Tibial artery (tissue), 4 donors: ENCODE measurements around the gene HRH3.

ENCODE experiments used
- DNase-seq, 2 donors: peaks; one replicate each; pipeline ENCODE4 v3.0.0-alpha.2; 2019
- H3K27ac ChIP-seq, 2 donors: fragments of 200-600 bp; sonication (generic) in 1 of 2; 1 replicate in 1 of 2; 2 replicates in 1 of 2; pipeline ENCODE4 v1.5.1; 2018 to 2019; ENCODE audit warnings: mild to moderate bottlenecking in 1 of 2
- H3K27me3 ChIP-seq, 2 donors: fragments of 200-600 bp; sonication (generic) in 1 of 2; one replicate each; pipeline versions ENCODE4 v1.5.1 to v1.6.0; 2016 to 2019
- H3K36me3 ChIP-seq, 3 donors: fragments of 200-600 bp; sonication (generic) in 2 of 3; one replicate each; pipeline ENCODE4 v1.5.1; 2016 to 2019; ENCODE audit warnings: mild to moderate bottlenecking in 2 of 3
- H3K4me1 ChIP-seq, 4 donors: fragments of 200-600 bp; sonication (generic) in 2 of 4; 1 replicate in 3 of 4; 2 replicates in 1 of 4; pipeline ENCODE4 v1.5.1; 2016 to 2019
- H3K4me3 ChIP-seq, 2 donors: fragments of 200-600 bp; sonication (generic) in 1 of 2; 1 replicate in 1 of 2; 2 replicates in 1 of 2; pipeline ENCODE4 v1.5.1; 2018 to 2019; ENCODE audit warnings: mild to moderate bottlenecking in 2 of 2
- H3K9me3 ChIP-seq, 3 donors: fragments of 200-600 bp; sonication (generic) in 1 of 3; one replicate each; pipeline ENCODE4 v1.5.1; 2016 to 2019
- CTCF ChIP-seq, 2 experiments: fragments of 200-600 bp in 1 of 2; fragments of 450-650 bp in 1 of 2; IDR thresholded peaks; one replicate each; pipeline ENCODE4 v1.5.1; 2017 to 2019; ENCODE audit warnings: antibody characterized with exemption in 2 of 2, mild to moderate bottlenecking in 1 of 2, moderate library complexity in 1 of 2
- intact Hi-C: fragments of 100-400 bp; cut with DNase I; formaldehyde crosslinking; loops from one replicate; pipeline ENCODE4 v1.15.0; 2023; ENCODE audit warnings: low total_unique reads

Gene HRH3

GRCh38 chr20:62211769-62212288 is 8.2 kb downstream of the HRH3 start:
- H3K36me3 ChIP-seq, result no peaks in the 10 kb centered on the region
- no peak for TF ChIP-seq CTCF (IDR thresholded peaks at IDR 0.05)

GRCh38 chr20:62211216-62211615 is 8.9 kb downstream of the HRH3 start:
- peaks cover 0 to 2% (median 0%) of the 10 kb centered on the region in 3 donors for H3K36me3 ChIP-seq
- H3K4me3 ChIP-seq, result no peak overlapping the region
- intact Hi-C loops, result no loop called here
- TF ChIP-seq CTCF (IDR thresholded peaks at IDR 0.05), result no peak
- no peaks in the 10 kb centered on the region for H3K9me3 ChIP-seq
- H3K27me3 ChIP-seq, result peaks cover 0 to 72% of the 10 kb centered on the region in 2 donors
- H3K27ac ChIP-seq, result no peak overlapping the region
- H3K4me1 ChIP-seq, result no peaks in the 10 kb centered on the region
- DNase-seq, result no peak

More at GRCh38 chr20:62211769-62212288, 8.2 kb downstream of the HRH3 start:
- intact Hi-C loops, result no loop called here
- DNase-seq, result no peak
- Histone ChIP-seq H3K4me3 (no peak overlapping the region), H3K9me3 (no peaks in the 10 kb centered on the region), H3K27me3 (peaks cover 0 to 78% of the 10 kb centered on the region in 2 donors), H3K27ac (no peak overlapping the region), H3K4me1 (no peaks in the 10 kb centered on the region)

DNA sequence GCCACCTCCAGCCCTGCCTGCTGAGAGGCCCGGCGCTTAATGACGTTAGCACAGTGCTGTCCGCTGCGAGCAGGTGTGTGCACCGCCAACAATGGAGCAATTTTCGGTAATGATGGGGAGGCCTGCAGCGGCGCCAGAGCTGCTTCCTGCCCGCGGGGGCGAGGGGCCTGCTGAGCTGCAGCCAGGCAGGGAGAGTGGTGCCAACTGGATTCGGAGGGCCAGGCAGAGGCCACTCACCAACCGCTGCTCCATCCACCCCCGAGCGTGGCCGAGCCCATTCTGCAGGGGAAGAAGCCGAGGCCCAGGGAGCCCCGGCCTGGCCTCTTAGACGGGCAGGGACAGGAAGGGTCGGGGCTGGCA is 9.6 kb downstream of the HRH3 start:
- H3K4me3 ChIP-seq, result no peak overlapping the region
- intact Hi-C loops, result no loop called here
- H3K4me1 ChIP-seq, result no peaks in the 10 kb centered on the region
- H3K36me3 ChIP-seq, result peaks cover 0 to 10% (median 1%) of the 10 kb centered on the region in 3 donors
- H3K27me3 ChIP-seq, result peaks cover 0 to 64% of the 10 kb centered on the region in 2 donors
- TF ChIP-seq CTCF (IDR thresholded peaks at IDR 0.05), result no peak
- no peak for DNase-seq
- H3K27ac ChIP-seq, result no peak overlapping the region
- H3K9me3 ChIP-seq, result no peaks in the 10 kb centered on the region

DNA sequence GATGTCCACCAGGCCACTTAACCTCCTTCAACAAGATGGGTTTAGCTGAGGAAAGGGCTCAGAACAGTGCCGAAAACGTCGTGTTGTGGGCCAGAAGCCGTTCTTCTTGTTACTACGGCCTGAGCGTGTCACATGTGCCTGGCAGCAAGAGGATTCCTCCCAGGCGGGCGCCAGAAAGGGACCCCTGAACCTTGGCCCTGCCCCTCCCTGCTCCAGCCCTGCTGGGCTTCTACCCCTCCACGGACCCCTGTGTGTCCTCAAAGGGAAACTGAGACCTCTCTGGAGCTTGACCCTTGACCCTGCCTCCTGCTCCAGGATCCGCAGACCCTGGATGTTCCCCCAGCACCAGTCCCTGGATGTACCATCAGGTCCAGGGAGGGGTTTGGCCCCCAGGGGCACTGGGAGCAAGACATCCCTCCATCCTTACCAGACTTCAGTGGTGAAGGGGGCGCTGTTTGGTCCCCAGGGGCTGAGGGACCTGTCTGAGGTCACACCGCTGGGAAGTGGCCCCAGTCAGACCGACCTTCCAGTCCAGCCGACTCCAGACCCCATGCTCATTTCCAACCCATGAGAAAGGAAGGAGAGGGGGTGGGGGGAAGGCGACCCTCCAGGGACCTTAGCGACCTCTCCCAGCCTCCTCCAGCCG is 10.1 kb downstream of the HRH3 start:
- no peak overlapping the region for H3K4me3 ChIP-seq
- no peak overlapping the region for H3K27ac ChIP-seq
- peaks cover 0 to 15% (median 4%) of the 10 kb centered on the region in 3 donors for H3K36me3 ChIP-seq
- H3K9me3 ChIP-seq, result no peaks in the 10 kb centered on the region
- no peaks in the 10 kb centered on the region for H3K4me1 ChIP-seq
- H3K27me3 ChIP-seq, result peaks cover 0 to 59% of the 10 kb centered on the region in 2 donors
- DNase-seq, result no peak
- intact Hi-C loops, result no loop called here
- no peak for TF ChIP-seq CTCF (IDR thresholded peaks at IDR 0.05)

- H3K4me1 ChIP-seq, result no peaks in the 10 kb centered on the region
- TF ChIP-seq CTCF (IDR thresholded peaks at IDR 0.05), result no peak
- no peaks in the 10 kb centered on the region for H3K9me3 ChIP-seq
- H3K27ac ChIP-seq, result no peak overlapping the region
- no peak for DNase-seq
- H3K4me3 ChIP-seq, result no peak overlapping the region
- intact Hi-C loops, result no loop called here
- H3K36me3 ChIP-seq, result peaks cover 0 to 15% (median 4%) of the 10 kb centered on the region in 3 donors
- H3K27me3 ChIP-seq, result peaks cover 0 to 50% of the 10 kb centered on the region in 2 donors
Measured at GRCh38 chr20:62208795-62209755, 11.0 kb downstream of the HRH3 start.
